Endothelial cell of umbilical vein (primary cell): Measurements from ENCODE around the gene KIRREL2. TPM values are rescaled to one million over a fixed set of nuclear protein-coding genes. Genes with fewer than 3 reads are reported as not detected.

Experiments used
- BruUV-seq: library from RNA; stranded (reverse); fragments of 400-500 nt; replicated peaks from 2 replicates; lab custom pipeline; 2021; lab: Mats Ljungman, UMichigan
- CTCF ChIA-PET: fragments of 300-600, 350-600 bp; sonication (Branson Sonifier 250); formaldehyde crosslinking; loops from one replicate; lab custom pipeline; 2021; ENCODE audit warnings: antibody characterized with exemption, inconsistent platforms; lab: Charles Lee
- POLR2A ChIA-PET: fragments of 300-600, 350-600 bp; sonication (Branson Sonifier 250); formaldehyde crosslinking; loops from one replicate; lab custom pipeline; 2021; ENCODE audit warnings: antibody characterized with exemption, inconsistent platforms; lab: Charles Lee
- DNase-seq: peaks from one replicate; pipeline ENCODE4 v3.0.0-alpha.2; 2011; ENCODE audit warnings: low read depth, low spot score
- FAIRE-seq: peaks from 2 replicates; lab custom pipeline; 2011; peaks lifted over from hg19 to GRCh38; lab: Jason Lieb, UNC
- H2AFZ ChIP-seq: 2 replicates; pipeline ENCODE4 v1.6.0; 2012; ENCODE audit warnings: low read depth, low read length, control low read depth, inconsistent platforms
- H3K27ac ChIP-seq: 2 replicates; pipeline ENCODE4 v1.5.1; 2011; ENCODE audit warnings: low read depth, mild to moderate bottlenecking, control low read depth, low read length, moderate library complexity; ENCODE audit not compliant: insufficient read depth
- H3K27me3 ChIP-seq, 2 experiments: 2 replicates each; pipeline versions ENCODE4 v1.6.0 to v1.6.1; 2011; ENCODE audit warnings: low read length in 2 of 2, mixed read lengths in 1 of 2; ENCODE audit not compliant: control insufficient read depth in 2 of 2, insufficient read depth in 2 of 2
- H3K36me3 ChIP-seq, 2 experiments: 2 replicates in 1 of 2; 3 replicates in 1 of 2; pipeline ENCODE4 v1.5.1; 2011; ENCODE audit warnings: low read length in 2 of 2, mild to moderate bottlenecking in 1 of 2, moderate library complexity in 1 of 2; ENCODE audit not compliant: control insufficient read depth in 2 of 2, insufficient read depth in 2 of 2; ENCODE audit errors: extremely low read depth in 1 of 2
- H3K4me1 ChIP-seq: 3 replicates; pipeline ENCODE4 v1.5.1; 2011; ENCODE audit warnings: mild to moderate bottlenecking, low read length; ENCODE audit not compliant: control insufficient read depth, insufficient read depth; ENCODE audit errors: extremely low read depth
- H3K4me2 ChIP-seq: 2 replicates; pipeline ENCODE4 v1.6.1; 2011; ENCODE audit warnings: low read length, control low read depth, mixed read lengths; ENCODE audit not compliant: insufficient read depth
- H3K4me3 ChIP-seq, 3 experiments: fragments of 200-600 bp in 1 of 3; sonication (generic), shearing (Covaris generic) in 1 of 3; replicated peaks in 1 of 3; 2 replicates each; pipeline ENCODE4 v1.5.1; 2011 to 2016; ENCODE audit warnings: control low read depth in 3 of 3, low read length in 3 of 3, mild to moderate bottlenecking in 2 of 3, inconsistent platforms in 1 of 3, low read depth in 1 of 3, moderate library complexity in 1 of 3; ENCODE audit not compliant: insufficient read depth in 1 of 3
- H3K79me2 ChIP-seq: 2 replicates; pipeline ENCODE4 v1.6.0; 2012; ENCODE audit warnings: low read length, inconsistent platforms; ENCODE audit not compliant: control insufficient read depth, insufficient read depth
- H3K9ac ChIP-seq: replicated peaks from 2 replicates; pipeline ENCODE3; 2011; ENCODE audit warnings: low read length, control low read depth; ENCODE audit not compliant: insufficient read depth; ENCODE audit errors: extremely low read depth
- H3K9me1 ChIP-seq: replicated peaks from 3 replicates; pipeline ENCODE4 v1.6.0; 2011; ENCODE audit warnings: mild to moderate bottlenecking, low read length; ENCODE audit not compliant: control insufficient read depth, insufficient read depth; ENCODE audit errors: extremely low read depth
- H3K9me3 ChIP-seq: replicated peaks from 2 replicates; pipeline ENCODE4 v1.5.1; 2012; ENCODE audit warnings: low read length, inconsistent platforms; ENCODE audit not compliant: control insufficient read depth, insufficient read depth
- H4K20me1 ChIP-seq: replicated peaks from 2 replicates; pipeline ENCODE3; 2011; ENCODE audit warnings: mild to moderate bottlenecking, low read length; ENCODE audit not compliant: control insufficient read depth, insufficient read depth; ENCODE audit errors: extremely low read depth
- EZH2 ChIP-seq: IDR thresholded peaks from 2 replicates; pipeline ENCODE4 v1.6.1; 2012; ENCODE audit warnings: borderline replicate concordance, low read depth, mild to moderate bottlenecking, moderate library complexity, low read length, inconsistent platforms; ENCODE audit not compliant: severe bottlenecking
- FOS ChIP-seq: IDR thresholded peaks from 2 replicates; pipeline ENCODE4 v1.6.1; 2011; ENCODE audit warnings: mild to moderate bottlenecking, low read length, moderate library complexity, borderline replicate concordance; ENCODE audit not compliant: insufficient read depth
- GATA2 ChIP-seq: IDR thresholded peaks from 2 replicates; pipeline ENCODE4 v1.7.0; 2011; ENCODE audit warnings: low read depth, mild to moderate bottlenecking, moderate library complexity, mixed read lengths, low read length; ENCODE audit not compliant: insufficient read length, insufficient read depth
- JUN ChIP-seq: IDR thresholded peaks from 2 replicates; pipeline ENCODE4 v1.6.1; 2011; ENCODE audit warnings: borderline replicate concordance, low read depth; ENCODE audit not compliant: insufficient read length, insufficient read depth
- MAX ChIP-seq: IDR thresholded peaks from 2 replicates; pipeline ENCODE4 v1.6.1; 2011; ENCODE audit not compliant: insufficient read depth, insufficient read length
- MYC ChIP-seq: IDR thresholded peaks from one replicate; pipeline ENCODE4 v1.6.1; 2011; ENCODE audit warnings: mild to moderate bottlenecking, low read depth, low read length
- POLR2A ChIP-seq: IDR thresholded peaks from 2 replicates; pipeline ENCODE4 v1.6.1; 2012; ENCODE audit warnings: low read depth, mild to moderate bottlenecking, control low read depth, low read length
- POLR2AphosphoS5 ChIP-seq: IDR thresholded peaks from 2 replicates; pipeline ENCODE4 v1.6.1; 2012; ENCODE audit warnings: low read depth, mild to moderate bottlenecking, control low read depth, low read length, moderate library complexity; ENCODE audit not compliant: insufficient read depth
- dilution Hi-C: fragments of 300-500 bp; cut with MboI; formaldehyde crosslinking; loops from one replicate; pipeline ENCODE4 v1.15.0; 2019; ENCODE audit warnings: low sequenced_read_pairs; ENCODE audit not compliant: extremely low pct_ligation_motif_present
- intact Hi-C: fragments of 100-400 bp; cut with micrococcal nuclease; formaldehyde crosslinking; loops from one replicate; pipeline ENCODE4 v1.10.0; 2022
- polyA plus RNA-seq, 4 experiments: library from polyadenylated mRNA; depleted of rRNA in 3 of 4; stranded (reverse) in 3 of 4; unstranded in 1 of 4; fragments of >200 nt; gene quantifications; 2 replicates each; pipeline versions ENCODE4 v1.2.1 to v1.2.3, GENCODE V29; 2011 to 2012; ENCODE audit warnings: missing spikeins in 1 of 4
- total RNA-seq: library from RNA; stranded (reverse); gene quantifications from 2 replicates; pipeline ENCODE4 v1.2.3, GENCODE V29; 2021
- TF ChIP-seq, protein P1 (sequence below), 2 donors: IDR thresholded peaks; 1 replicate in 1 of 2; 2 replicates in 1 of 2; pipeline ENCODE4 v1.5.1; 2011; ENCODE audit warnings: low read length in 2 of 2, mild to moderate bottlenecking in 2 of 2, moderate library complexity in 2 of 2, control low read depth in 1 of 2, inconsistent platforms in 1 of 2, low read depth in 1 of 2; ENCODE audit not compliant: insufficient read depth in 1 of 2; ENCODE audit errors: extremely low read depth in 1 of 2

KIRREL2 gene
- total and polyA plus RNA-seq, 2 donors (not counting 3 experiments of a cell fraction or from before 2014, with no cell fraction given), result not detected

DNA sequence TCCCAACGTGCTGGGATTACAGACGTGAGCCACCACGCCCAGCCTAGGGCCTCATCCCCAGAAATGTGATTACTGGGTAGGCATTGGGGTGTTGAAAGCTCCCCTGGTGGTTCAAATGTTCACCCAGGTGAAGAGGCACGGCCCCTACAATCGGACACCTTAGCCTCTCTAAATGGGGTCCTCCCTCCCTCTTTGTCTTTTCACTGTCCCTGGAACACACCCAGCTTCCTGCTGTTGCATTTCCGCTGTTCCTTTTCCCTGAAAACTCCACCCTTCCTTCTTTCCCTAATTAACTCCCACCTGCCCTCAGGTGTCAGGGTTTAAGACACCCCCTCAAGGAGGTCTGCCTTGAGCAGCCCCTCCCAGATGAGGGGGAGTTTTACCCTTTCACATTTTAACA lies 40.4 kb upstream of the KIRREL2 start:
- Histone ChIP-seq H3K27me3 (no peaks in the 10 kb centered on the region), H4K20me1 (no peaks in the 10 kb centered on the region), H3K9ac (no peak overlapping the region), H3K27ac (no peak overlapping the region), H3K4me2 (no peak overlapping the region), H2AFZ (no peak overlapping the region), H3K9me1 (no peaks in the 10 kb centered on the region), H3K4me1 (no peaks in the 10 kb centered on the region), H3K36me3 (no peaks in the 10 kb centered on the region), H3K79me2 (no peaks in the 10 kb centered on the region), H3K9me3 (no peaks in the 10 kb centered on the region), H3K4me3 (no peak overlapping the region)
- no TSS peak for BruUV-seq
- intact Hi-C loops (no loop called here), dilution Hi-C loops (no loop called here)
- FAIRE-seq, result no peak
- POLR2A ChIA-PET, result no interaction called here
- no peak for DNase-seq
- no peak for TF ChIP-seq JUN
- TF ChIP-seq MYC, result no peak
- TF ChIP-seq, protein P1, sequence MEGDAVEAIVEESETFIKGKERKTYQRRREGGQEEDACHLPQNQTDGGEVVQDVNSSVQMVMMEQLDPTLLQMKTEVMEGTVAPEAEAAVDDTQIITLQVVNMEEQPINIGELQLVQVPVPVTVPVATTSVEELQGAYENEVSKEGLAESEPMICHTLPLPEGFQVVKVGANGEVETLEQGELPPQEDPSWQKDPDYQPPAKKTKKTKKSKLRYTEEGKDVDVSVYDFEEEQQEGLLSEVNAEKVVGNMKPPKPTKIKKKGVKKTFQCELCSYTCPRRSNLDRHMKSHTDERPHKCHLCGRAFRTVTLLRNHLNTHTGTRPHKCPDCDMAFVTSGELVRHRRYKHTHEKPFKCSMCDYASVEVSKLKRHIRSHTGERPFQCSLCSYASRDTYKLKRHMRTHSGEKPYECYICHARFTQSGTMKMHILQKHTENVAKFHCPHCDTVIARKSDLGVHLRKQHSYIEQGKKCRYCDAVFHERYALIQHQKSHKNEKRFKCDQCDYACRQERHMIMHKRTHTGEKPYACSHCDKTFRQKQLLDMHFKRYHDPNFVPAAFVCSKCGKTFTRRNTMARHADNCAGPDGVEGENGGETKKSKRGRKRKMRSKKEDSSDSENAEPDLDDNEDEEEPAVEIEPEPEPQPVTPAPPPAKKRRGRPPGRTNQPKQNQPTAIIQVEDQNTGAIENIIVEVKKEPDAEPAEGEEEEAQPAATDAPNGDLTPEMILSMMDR (IDR thresholded peaks at IDR 0.05; ENCODE audit: extremely low read depth in 1 of 2, insufficient read depth in 1 of 2, low read depth in 1 of 2, low read length in 2 of 2), result no peak
- TF ChIP-seq MAX, result no peak
- TF ChIP-seq POLR2AphosphoS5, result no peak
- no peak for TF ChIP-seq EZH2
- TF ChIP-seq POLR2A, result no peak
- no peak for TF ChIP-seq GATA2
- TF ChIP-seq FOS, result no peak
- CTCF ChIA-PET, result interaction anchor here (1.4 kb wide), 1 partner anchor 8 kb away, joined by 4 read pairs; no protein-coding TSS in a partner anchor
